ENCODE data around the gene GDI1.
A peak's percentile ranks its signal among the peaks of the same experiment; 100 is the strongest.

GDI1 gene

GRCh38 chrX:154464806-154465365 is 27.9 kb downstream of the GDI1 start:
- no peak for DNase-seq

- DNase-seq, result no peak
Measured at GRCh38 chrX:154465601-154466000, 28.6 kb downstream of the GDI1 start.

GRCh38 chrX:154466036-154466435 is 29.1 kb downstream of the GDI1 start:
- no peak for DNase-seq

- DNase-seq, result no peak
Measured at GRCh38 chrX:154466907-154467306, 30.0 kb downstream of the GDI1 start.

- no peak for DNase-seq
Measured at GRCh38 chrX:154467556-154467955, 30.6 kb downstream of the GDI1 start.

GRCh38 chrX:154468217-154468616 is 31.3 kb downstream of the GDI1 start:
- DNase-seq, result no peak

GRCh38 chrX:154469114-154469513 is 32.2 kb downstream of the GDI1 start:
- DNase-seq, result no peak

- DNase-seq, result no peak
Measured at GRCh38 chrX:154469880-154470279, 32.9 kb downstream of the GDI1 start.

- no peak for DNase-seq
Measured at GRCh38 chrX:154470434-154470833, 33.5 kb downstream of the GDI1 start.

GRCh38 chrX:154470914-154471568 is 34.1 kb downstream of the GDI1 start:
- no peak for DNase-seq

- DNase-seq, result no peak
Measured at GRCh38 chrX:154471839-154472684, 35.1 kb downstream of the GDI1 start.

- no peak for DNase-seq
Measured at GRCh38 chrX:154472685-154473632, 36.0 kb downstream of the GDI1 start.

GRCh38 chrX:154473683-154474082 is 36.7 kb downstream of the GDI1 start:
- DNase-seq, result no peak

GRCh38 chrX:154476821-154477220 is 39.9 kb downstream of the GDI1 start:
- no peak for DNase-seq

- DNase-seq, result no peak
Measured at GRCh38 chrX:154477891-154478477, 41.0 kb downstream of the GDI1 start.

GRCh38 chrX:154478728-154479622 is 42.0 kb downstream of the GDI1 start, which contains the start of gene LAGE3:
Gene LAGE3, minus strand, starts transcription at chrX:154479281. Its CDS starts 366 bp downstream, at chrX:154478915.
- peak; percentile 63 for DNase-seq

GRCh38 chrX:154481195-154481594 is 44.2 kb downstream of the GDI1 start:
- no peak for DNase-seq

GRCh38 chrX:154481911-154482601 is 45.1 kb downstream of the GDI1 start:
- DNase-seq, result no peak

- DNase-seq, result no peak
Measured at GRCh38 chrX:154482786-154483185, 45.8 kb downstream of the GDI1 start.

- no peak for DNase-seq
Measured at GRCh38 chrX:154483325-154483724, 46.4 kb downstream of the GDI1 start.

Measured in SHP77 treated with DMSO at 0.1 percent for 48 hours (cell line).